HG02759 (cell line): ENCODE results near the gene EREG.

Experiments used
- ATAC-seq: cut with Tn5 transposase; IDR thresholded peaks from one replicate; pipeline ENCODE4 v1.9.1; 2021; ENCODE audit warnings: mild to moderate bottlenecking, moderate library complexity; ENCODE audit not compliant: unreplicated experiment

Gene EREG

DNA sequence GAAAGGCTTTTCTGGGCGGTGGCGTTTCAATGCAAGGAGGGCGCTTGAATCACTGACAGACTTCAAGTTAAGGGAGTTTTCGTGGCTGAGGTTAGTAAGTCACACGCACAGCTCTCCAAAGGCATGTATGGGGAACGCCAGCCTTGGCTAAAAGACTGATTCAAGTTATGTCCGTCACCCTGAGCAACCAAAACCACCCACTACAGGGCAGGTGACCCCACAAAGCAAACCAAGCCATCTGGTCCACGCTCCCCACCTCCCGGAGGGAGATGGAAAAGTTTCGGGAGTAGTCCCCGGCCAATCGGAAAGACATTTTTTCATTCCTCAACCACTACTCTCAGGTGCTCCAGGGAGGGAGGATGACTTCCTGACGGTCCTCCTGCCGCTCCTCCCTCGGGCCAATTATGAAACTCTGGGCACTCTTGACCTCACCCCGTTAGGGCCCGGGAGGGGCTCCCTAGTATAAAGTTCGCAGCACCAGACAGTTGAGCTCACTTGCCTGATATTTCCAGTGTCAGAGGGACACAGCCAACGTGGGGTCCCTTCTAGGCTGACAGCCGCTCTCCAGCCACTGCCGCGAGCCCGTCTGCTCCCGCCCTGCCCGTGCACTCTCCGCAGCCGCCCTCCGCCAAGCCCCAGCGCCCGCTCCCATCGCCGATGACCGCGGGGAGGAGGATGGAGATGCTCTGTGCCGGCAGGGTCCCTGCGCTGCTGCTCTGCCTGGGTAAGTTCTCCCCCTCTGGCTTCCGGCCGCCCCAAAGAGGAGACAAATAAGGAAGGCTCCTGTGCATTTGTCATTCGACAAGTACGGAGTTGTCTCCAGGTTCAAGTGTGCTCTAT is at the start of gene EREG:
Gene EREG, plus strand, starts transcription at position 494 of the 840 bp plus-strand sequence. Its CDS starts 164 bp downstream, at position 658.
- ATAC-seq, result peak; percentile 68

- ATAC-seq, result no peak
These were observed 49.6 kb upstream of the EREG start for GRCh38 chr4:74315376-74315775.

DNA sequence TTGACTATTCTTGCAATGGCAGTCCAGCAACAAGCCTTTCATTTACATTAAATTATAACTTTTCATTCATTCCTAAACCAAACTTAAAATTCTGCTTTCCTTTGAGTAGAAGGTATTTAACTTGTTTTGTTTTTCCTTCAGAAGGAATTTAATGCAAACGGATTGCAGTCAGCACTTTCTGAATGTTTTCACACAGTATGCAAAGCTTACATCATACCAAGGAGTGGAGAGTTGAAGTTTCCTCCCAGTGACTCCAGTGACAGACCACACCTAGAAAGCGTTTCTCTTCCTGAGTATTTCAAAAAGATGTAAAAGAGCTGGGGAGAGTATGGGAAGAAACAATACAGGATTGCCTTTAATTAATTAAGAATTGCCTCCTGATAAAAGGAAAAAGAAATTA is 48.5 kb upstream of the EREG start:
- no peak for ATAC-seq

DNA sequence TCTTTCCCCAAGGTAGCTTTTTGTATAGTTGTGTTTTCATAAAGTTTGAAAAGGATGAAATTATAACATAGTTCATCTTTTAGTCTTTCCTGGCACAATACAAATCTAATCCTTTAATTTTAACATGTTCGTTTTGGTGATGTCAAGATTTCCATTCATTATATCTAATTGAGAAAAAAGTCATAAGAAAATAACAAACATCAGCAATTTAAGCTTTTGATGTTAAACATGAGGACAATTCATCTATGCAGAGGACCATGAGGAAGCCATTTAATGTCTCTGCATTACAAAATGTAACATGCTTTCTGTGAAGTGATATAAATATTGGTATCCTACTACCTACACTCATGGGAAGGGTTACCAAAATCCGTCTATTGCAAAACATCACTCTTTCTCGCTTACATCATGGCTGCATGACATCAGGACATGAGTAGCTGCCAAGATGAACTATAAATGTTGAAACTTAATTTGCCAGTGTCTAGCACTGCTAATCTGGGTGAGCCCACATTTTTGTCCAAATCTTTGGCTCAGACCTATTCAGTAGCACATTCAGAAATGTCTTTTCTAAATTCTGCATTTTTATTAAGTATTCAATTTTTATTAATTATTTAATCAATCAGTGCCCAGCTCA is 47.2 kb upstream of the EREG start:
- ATAC-seq, result no peak

- ATAC-seq, result no peak
These were observed 46.7 kb upstream of the EREG start for GRCh38 chr4:74318276-74318675.

DNA sequence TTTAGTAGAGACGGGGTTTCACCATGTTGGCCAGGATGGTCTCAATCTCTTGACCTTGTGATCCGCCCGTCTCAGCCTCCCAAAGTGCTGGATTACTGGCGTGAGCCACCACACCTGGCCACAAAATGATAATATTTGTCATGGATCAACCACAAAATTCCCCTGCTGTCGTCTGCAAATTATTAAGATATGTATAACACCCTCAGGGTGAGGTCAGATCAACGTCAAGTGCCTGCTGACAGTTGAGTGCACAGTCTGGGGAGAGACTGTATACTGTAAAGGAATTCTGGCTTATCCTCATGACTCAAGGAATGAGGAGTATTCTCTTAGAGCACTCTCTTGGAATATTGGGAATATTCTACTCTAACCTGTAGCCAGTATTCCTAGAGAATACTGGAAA is 45.5 kb upstream of the EREG start:
- ATAC-seq, result no peak

- ATAC-seq, result peak; percentile 84
These were observed 44.3 kb upstream of the EREG start for GRCh38 chr4:74320559-74321118.

DNA sequence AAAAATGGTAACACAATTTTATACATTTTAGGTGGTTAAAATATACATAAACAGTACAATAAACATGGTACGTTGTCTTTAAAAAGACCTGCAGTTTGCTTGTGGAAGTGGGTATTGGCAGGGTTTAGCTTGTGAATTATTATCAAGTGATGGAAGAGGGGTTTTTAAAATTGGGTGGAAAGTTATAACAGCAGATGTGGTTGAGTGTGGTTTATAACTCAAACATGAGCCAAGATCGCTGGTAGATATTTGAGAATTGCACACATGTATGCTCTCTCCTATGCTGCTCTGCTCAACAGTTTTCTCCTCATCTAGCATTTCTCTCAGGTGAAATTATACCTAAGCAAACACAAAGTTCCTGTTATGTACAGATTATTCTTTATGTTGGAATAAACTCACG is 42.6 kb upstream of the EREG start:
- ATAC-seq, result no peak

- no peak for ATAC-seq
These were observed 41.3 kb upstream of the EREG start for GRCh38 chr4:74323663-74324062.

GRCh38 chr4:74324262-74324661 is 40.7 kb upstream of the EREG start:
- no peak for ATAC-seq

DNA sequence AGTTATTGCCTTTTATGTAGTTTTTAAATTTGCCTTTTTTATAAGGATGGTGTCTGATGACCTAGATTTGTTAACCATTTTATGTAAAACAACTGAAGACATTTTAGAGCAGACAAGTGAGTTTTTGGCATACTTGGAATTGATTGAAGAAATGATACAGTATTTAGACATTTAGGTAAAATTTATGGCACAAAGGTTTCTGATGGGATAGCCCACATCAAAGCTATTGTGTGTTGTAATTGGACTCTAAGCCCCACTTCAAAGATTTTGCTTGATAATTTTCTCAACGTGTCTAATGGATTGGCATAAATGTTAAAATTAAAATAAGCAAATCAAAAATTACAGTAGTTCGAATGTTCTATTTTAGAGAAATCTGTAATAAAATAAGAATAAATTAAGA is 39.1 kb upstream of the EREG start:
- ATAC-seq, result no peak

- no peak for ATAC-seq
These were observed 37.2 kb upstream of the EREG start for GRCh38 chr4:74327762-74328161.

GRCh38 chr4:74328501-74328900 is 36.4 kb upstream of the EREG start:
- no peak for ATAC-seq

- ATAC-seq, result no peak
These were observed 35.6 kb upstream of the EREG start for GRCh38 chr4:74329307-74329706.

- ATAC-seq, result no peak
These were observed 34.6 kb upstream of the EREG start for GRCh38 chr4:74330295-74330750.

DNA sequence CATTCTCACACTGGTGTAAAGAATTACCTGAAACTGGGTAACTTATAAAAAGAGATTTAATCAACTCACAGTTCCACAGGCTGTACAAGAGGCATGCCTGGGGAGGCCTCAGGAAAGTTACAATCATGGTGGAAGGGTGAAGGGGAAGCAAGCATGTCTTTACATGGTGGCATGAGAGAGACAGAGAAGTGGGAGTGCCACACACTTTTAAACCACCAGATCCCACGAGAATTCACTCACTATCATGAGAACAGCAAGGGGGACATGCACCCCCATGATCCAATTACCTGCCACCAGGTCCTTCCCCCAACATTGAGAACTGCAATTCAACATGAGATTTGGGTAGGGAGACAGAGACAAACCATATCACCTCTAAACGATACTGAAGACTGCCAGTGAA is 33.7 kb upstream of the EREG start:
- ATAC-seq, result no peak

DNA sequence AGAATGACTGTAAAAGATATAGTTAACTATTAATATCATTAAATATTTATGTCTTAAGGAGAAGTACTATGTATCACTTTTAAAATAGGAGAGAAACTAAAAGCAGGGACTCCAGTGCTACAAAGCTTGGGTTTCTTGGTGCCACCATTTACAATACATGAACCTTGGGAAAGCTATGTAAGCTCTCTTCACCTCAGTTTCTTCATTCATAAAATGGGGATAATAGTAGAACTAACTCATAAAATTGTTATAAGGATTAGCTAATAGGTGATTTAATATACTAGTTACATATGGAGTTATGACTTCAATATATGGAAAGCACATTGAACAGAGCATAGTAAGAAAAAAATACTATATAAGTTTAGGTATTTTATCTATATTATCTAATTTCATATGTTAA is 33.0 kb upstream of the EREG start:
- no peak for ATAC-seq

GRCh38 chr4:74334636-74335035 is 30.3 kb upstream of the EREG start:
- ATAC-seq, result no peak

- peak; percentile 87 for ATAC-seq
These were observed 29.5 kb upstream of the EREG start for GRCh38 chr4:74335341-74336021.

- ATAC-seq, result no peak
These were observed 26.1 kb upstream of the EREG start for GRCh38 chr4:74338792-74339333.

DNA sequence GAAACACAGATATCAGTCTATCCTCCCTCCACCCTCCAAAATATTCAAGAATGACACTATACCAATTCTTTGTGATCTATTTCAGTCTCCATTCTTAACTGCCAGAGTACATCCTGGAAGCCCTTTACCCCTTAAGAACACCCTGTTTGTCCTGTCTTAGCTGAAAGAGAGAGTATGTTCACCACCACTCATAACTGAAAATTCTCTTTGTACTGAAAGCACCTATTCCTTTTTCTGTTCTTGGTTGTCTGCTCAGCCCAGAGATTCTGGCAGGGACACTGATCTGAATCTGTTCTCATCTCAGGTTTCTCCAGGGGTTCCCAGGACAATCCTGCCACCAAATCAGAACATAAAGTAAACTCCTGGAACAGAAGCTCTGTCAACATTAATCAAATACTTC is 25.4 kb upstream of the EREG start:
- ATAC-seq, result no peak
